Right lung (tissue), 5 donors: Measurements from ENCODE around the gene CEACAM3. TPM values are rescaled to one million over a fixed set of nuclear protein-coding genes. Genes with fewer than 3 reads are reported as not detected.

ENCODE experiments used
- DNase-seq, 2 donors: peaks; one replicate each; pipeline ENCODE4 v3.0.0-alpha.2; 2013
- polyA plus RNA-seq, 5 donors: library from polyadenylated mRNA; unstranded; fragments of 120-200 nt; gene quantifications; one replicate each; pipeline versions ENCODE4 v1.2.1 to v1.2.3, GENCODE V29; 2013; ENCODE audit warnings: inconsistent platforms in 1 of 5, low replicate concordance in 1 of 5; ENCODE audit not compliant: insufficient read length in 5 of 5, insufficient read depth in 1 of 5

Gene CEACAM3
- polyA plus RNA-seq, 5 donors: 0.16 to 0.39 (median 0.23) TPM; not detected in 1

- no peak for DNase-seq
These were observed 3.6 kb upstream of the CEACAM3 start for GRCh38 chr19:41792513-41793413.

GRCh38 chr19:41793414-41793727 lies 3.0 kb upstream of the CEACAM3 start:
- no peak for DNase-seq

GRCh38 chr19:41795031-41795461 lies 1.3 kb upstream of the CEACAM3 start:
- no peak for DNase-seq

- DNase-seq: no peak
These were observed 514 bp downstream of the CEACAM3 start for GRCh38 chr19:41796901-41797300.

- no peak for DNase-seq
These were observed 3.1 kb downstream of the CEACAM3 start for GRCh38 chr19:41799444-41800000.

GRCh38 chr19:41801031-41801430 lies 4.6 kb downstream of the CEACAM3 start:
- no peak for DNase-seq

GRCh38 chr19:41801792-41802211 lies 5.4 kb downstream of the CEACAM3 start:
- no peak for DNase-seq

GRCh38 chr19:41802770-41803169 lies 6.4 kb downstream of the CEACAM3 start:
- no peak for DNase-seq

- no peak for DNase-seq
These were observed 7.9 kb downstream of the CEACAM3 start for GRCh38 chr19:41804336-41804735.

- DNase-seq: no peak
These were observed 10.8 kb downstream of the CEACAM3 start for GRCh38 chr19:41807176-41807575.

GRCh38 chr19:41808663-41809566 lies 12.5 kb downstream of the CEACAM3 start:
- no peak for DNase-seq

- DNase-seq: no peak
These were observed 13.9 kb downstream of the CEACAM3 start for GRCh38 chr19:41810301-41810700.

GRCh38 chr19:41811036-41811435 lies 14.6 kb downstream of the CEACAM3 start:
- DNase-seq: no peak

- DNase-seq: no peak
These were observed 15.6 kb downstream of the CEACAM3 start for GRCh38 chr19:41811981-41812380.

GRCh38 chr19:41813911-41814310 lies 17.5 kb downstream of the CEACAM3 start:
- DNase-seq: no peak

GRCh38 chr19:41815301-41815700 lies 18.9 kb downstream of the CEACAM3 start:
- no peak for DNase-seq

GRCh38 chr19:41816761-41817160 lies 20.4 kb downstream of the CEACAM3 start:
- no peak for DNase-seq

GRCh38 chr19:41821003-41821735 lies 24.8 kb downstream of the CEACAM3 start:
- DNase-seq: peak in 1 of 2 donors; percentile 9

- DNase-seq: no peak
These were observed 41.8 kb downstream of the CEACAM3 start for GRCh38 chr19:41837981-41838708.

- DNase-seq: no peak
These were observed 42.8 kb downstream of the CEACAM3 start for GRCh38 chr19:41839211-41839610.

GRCh38 chr19:41843371-41843770 lies 47.0 kb downstream of the CEACAM3 start:
- DNase-seq: no peak
